GM19099 (cell line): Measurements from ENCODE around the gene FARS2.

Experiments used
- POLR2A ChIP-seq: IDR thresholded peaks from 3 replicates; pipeline ENCODE4 v1.6.1; 2011; ENCODE audit warnings: low read depth; ENCODE audit not compliant: insufficient read length; ENCODE audit errors: extremely low read depth

Gene FARS2

GRCh38 chr6:5510331-5511133, 249.2 kb downstream of the FARS2 start:
- TF ChIP-seq POLR2A = no peak

- no peak for TF ChIP-seq POLR2A
These were observed 250.6 kb downstream of the FARS2 start for GRCh38 chr6:5511954-5512353.

- TF ChIP-seq POLR2A = no peak
These were observed 251.1 kb downstream of the FARS2 start for GRCh38 chr6:5512422-5512821.

- TF ChIP-seq POLR2A = no peak
These were observed 252.1 kb downstream of the FARS2 start for GRCh38 chr6:5513408-5513807.

GRCh38 chr6:5514353-5514752, 253.0 kb downstream of the FARS2 start:
- no peak for TF ChIP-seq POLR2A

GRCh38 chr6:5515200-5515599, 253.9 kb downstream of the FARS2 start:
- no peak for TF ChIP-seq POLR2A

- TF ChIP-seq POLR2A = no peak
These were observed 254.7 kb downstream of the FARS2 start for GRCh38 chr6:5516036-5516435.

GRCh38 chr6:5517796-5518195, 256.5 kb downstream of the FARS2 start:
- no peak for TF ChIP-seq POLR2A

- TF ChIP-seq POLR2A = no peak
These were observed 257.7 kb downstream of the FARS2 start for GRCh38 chr6:5518936-5519491.

- TF ChIP-seq POLR2A = no peak
These were observed 259.5 kb downstream of the FARS2 start for GRCh38 chr6:5520796-5521195.

- TF ChIP-seq POLR2A = no peak
These were observed 260.0 kb downstream of the FARS2 start for GRCh38 chr6:5521322-5521721.

- TF ChIP-seq POLR2A = no peak
These were observed 260.8 kb downstream of the FARS2 start for GRCh38 chr6:5522147-5522546.

GRCh38 chr6:5524110-5524509, 262.8 kb downstream of the FARS2 start:
- TF ChIP-seq POLR2A = no peak

GRCh38 chr6:5525209-5525608, 263.9 kb downstream of the FARS2 start:
- no peak for TF ChIP-seq POLR2A

- no peak for TF ChIP-seq POLR2A
These were observed 267.7 kb downstream of the FARS2 start for GRCh38 chr6:5529015-5529414.

GRCh38 chr6:5529733-5530132, 268.4 kb downstream of the FARS2 start:
- no peak for TF ChIP-seq POLR2A
